HG02885 (cell line): ENCODE data around the gene KLRK1.
A peak's percentile ranks its signal among the peaks of the same experiment; 100 is the strongest.
"Not testable (repeated sequence)": the region's sequence is repeated elsewhere in the genome, so short reads cannot be mapped to it uniquely, and the experiment has no call there.

ENCODE experiments used
- ATAC-seq: cut with Tn5 transposase; IDR thresholded peaks from one replicate; pipeline ENCODE4 v1.9.1; 2021; ENCODE audit warnings: mild to moderate bottlenecking; ENCODE audit not compliant: unreplicated experiment, poor library complexity

The KLRK1 gene

DNA sequence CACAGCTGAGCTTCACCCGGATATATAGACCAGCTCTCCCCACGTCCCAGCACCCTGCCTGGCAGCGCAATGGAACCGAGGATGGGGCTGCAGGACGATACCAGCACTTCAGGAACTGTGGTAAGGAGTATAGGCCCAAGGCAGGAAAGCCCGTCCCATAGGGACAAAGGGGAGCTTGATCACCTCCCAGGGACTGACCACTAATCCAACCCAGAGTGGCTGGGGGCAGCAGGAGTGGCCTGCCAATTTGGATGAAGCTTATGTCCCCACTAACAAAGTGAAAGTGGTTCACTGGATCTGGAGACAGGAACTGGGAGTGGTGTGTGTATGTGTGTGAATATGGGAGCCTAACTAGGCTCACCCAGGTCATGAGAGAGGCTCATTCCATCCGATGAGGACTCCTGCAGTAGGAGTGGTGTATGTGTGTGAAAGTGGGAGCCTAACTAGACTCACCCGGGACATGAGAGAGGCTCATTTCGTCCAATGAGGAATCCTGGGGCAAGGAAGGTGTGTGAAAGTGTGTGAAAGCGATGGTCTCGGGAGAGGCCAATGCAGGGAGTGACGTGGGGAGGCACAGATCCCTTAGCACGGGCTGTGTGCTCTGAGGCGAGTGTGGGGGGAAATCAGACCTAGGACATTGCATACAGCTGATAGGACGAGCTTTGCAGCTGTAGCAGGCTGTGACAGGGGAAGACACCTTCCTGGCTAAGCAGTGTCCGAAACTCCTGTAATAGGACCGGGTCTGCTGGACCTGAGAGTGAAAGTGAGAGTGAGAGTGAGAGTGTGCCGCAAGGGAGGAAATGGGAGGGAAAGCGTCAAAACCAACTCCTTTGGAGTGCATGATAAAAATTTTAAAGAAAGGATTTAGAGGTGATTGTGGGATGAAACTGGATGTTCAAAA lies 25.7 kb downstream of the KLRK1 start:
- peak; percentile 97 for ATAC-seq

DNA sequence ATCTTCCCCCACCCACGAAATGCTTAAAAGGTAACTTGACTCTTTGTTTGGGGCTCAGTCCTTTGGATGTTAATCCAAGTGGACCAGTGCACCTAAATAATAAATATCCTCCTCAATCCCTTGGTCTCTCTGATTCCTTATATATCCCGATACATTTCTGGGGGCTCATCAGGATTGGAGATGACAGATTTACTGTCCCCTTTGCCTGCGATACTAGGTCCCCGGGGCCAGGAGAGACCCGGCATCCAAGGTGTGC lies 26.3 kb downstream of the KLRK1 start:
- no peak for ATAC-seq

- no peak for ATAC-seq
These were observed 26.8 kb downstream of the KLRK1 start for GRCh38 chr12:10362828-10363657.

DNA sequence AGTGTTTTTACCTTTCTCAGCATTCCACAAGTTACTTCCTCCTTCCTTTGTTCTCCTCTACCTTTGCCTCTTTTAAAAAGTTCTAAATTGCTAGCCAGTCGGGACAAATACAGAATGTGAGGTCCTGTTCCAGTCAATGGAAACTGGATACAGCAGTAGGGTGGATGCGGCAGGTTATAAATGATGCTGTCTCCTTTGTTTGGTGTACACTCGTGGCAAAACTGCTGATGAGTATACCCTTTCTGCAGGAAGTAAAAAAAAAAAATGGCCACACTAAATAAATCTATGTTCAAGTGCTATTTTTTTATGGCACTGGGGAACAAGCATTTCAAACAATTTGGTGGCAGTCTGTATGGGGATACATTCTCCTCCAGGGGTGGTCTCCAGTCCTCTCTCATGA lies 27.5 kb downstream of the KLRK1 start:
- no peak for ATAC-seq

GRCh38 chr12:10361622-10362021 lies 28.2 kb downstream of the KLRK1 start:
- no peak for ATAC-seq

- ATAC-seq, result no peak
These were observed 28.8 kb downstream of the KLRK1 start for GRCh38 chr12:10361084-10361483.

DNA sequence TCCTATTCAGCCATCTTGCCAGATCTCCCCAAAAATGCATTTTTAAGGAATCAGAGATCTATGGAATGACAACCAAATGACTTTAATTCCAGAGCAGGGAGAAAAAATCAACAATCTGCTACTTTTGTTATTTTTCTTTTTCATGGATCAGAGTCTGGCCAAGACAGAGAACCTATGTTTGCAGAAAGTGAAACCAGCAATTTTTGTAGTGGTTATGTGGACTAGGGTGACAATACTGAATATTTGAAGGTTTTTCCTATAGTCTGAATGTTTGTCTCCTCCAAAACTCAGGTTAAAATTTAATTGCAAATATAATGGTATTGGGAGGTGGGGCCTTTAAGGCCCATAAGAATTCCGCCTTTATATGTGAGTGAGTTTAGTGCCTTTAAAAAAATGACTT lies 30.9 kb downstream of the KLRK1 start:
- no peak for ATAC-seq

GRCh38 chr12:10358131-10358530 lies 31.7 kb downstream of the KLRK1 start:
- ATAC-seq, result no peak

DNA sequence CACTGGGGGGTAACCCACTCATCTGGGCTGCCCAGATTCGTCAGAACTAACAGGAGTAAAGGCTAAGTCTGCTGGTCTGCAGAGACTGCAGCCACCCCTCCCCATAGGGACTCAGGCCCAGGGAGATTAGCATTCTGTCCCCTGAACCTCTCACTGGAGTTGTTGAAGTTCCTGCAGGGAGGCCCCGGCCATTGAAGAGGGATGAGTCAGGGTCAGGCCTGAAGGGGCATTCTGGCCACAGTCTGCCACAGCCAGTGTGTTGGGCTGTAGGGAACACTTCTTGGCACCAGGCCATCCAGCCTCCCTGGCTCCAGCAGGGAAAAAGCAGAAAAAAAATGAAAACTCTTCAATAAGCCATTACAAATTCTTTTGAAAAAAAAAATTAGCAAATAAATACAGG lies 35.3 kb downstream of the KLRK1 start:
- no peak for ATAC-seq

GRCh38 chr12:10354071-10354470 lies 35.8 kb downstream of the KLRK1 start:
- no peak for ATAC-seq

DNA sequence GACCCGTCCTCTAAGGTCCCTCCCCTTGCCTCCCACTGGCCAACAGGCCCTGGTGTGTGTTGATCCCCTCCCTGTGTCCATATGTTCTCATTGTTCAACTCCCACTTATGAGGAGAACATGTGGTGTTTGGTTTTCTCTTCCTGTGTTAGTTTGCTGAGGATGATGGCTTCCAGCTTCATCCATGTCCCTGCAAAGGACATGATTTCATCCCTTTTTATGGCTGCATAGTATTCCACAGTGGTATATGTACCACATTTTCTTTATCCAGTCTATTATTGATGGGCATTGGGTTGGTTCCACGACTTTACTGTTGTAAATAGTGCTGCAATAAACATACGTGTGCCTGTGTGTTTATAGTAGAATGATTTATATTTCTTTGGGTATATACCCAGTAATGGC lies 38.4 kb downstream of the KLRK1 start:
- ATAC-seq, result not testable (repeated sequence)

DNA sequence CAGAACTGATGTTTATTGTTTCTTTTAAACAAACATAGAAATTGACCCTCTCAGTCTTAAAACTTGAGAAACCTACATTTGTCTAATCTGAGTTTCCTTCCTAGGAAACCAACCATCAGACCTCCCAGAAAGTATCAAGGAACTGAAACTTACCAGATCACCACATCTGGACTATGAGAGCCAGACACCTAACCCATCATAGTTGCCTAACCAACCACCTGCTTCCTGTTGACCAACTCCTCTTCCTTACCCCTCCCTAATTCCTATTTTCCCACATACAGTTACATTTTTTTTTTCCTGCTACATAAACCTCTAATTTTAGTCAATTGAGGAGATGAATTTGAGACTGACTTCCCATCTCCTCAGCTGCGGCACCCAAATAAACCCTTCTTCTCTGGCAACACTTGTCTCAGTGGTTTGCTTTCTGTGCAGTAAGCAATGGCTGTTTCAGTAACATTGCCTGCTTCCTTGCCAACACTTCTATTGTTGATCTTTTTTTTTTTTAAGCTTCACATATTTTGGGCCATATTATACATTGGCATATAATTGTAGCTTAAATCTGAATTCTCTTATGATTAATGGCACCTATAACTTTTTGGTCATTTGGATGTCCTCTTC lies 47.8 kb downstream of the KLRK1 start:
- ATAC-seq, result no peak

GRCh38 chr12:10340946-10341345 lies 48.9 kb downstream of the KLRK1 start:
- ATAC-seq, result not testable (repeated sequence)

DNA sequence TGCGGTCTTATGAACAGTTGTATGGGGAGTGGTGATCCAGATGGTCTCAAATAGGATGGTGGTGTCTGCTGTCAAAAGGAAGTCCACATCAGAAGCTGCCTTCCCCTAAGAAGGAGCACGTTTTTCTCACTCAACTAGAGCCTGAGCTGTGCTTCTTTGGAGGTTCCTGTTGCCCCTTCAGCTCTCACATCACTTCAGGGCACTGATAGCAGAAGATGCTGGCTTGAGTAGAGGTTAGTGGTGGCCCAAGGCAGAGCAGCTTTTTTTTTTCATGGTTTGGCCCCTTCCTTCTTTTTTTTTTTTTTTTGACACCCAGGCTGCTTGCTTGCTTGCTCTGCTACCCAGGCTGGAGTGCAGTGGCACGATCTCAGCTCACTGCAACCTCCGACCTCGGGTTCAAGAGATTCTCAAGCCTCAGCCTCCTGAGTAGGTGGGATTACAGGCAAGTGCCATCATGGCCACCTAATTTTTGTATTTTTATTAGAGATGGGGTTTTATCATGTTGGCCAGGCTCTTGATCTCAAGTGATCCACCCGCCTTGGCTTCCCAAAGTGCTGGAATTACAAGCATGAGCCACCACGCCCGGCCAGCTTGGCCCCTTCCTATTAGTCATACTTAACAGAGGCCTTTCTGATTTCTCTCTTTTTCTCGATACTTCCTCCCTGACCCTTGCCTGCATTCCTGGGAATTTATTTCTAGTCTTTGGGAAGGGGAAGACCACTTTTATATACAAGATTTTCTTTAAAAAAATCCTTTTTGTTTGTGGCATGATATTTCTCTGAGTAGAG lies 50.6 kb downstream of the KLRK1 start:
- no peak for ATAC-seq

DNA sequence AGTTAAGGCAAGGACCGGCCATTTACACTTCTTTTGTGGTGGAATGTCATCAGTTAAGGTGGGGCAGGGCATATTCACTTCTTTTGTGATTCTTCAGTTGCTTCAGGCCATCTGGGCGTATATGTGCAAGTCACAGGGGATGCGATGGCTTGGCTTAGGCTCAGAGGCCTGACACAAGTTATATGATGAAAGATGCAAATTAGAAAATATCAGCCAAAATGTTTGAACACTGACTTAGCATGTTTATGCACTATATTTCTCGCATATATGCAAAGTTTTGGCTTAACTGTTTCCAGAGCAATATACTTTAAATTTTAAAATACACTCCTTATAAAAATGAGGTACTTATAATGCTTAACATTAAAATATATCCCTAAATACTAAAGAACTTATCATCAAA lies 51.4 kb downstream of the KLRK1 start:
- ATAC-seq, result not testable (repeated sequence)

- ATAC-seq, result not testable (repeated sequence)
These were observed 53.6 kb downstream of the KLRK1 start for GRCh38 chr12:10336196-10336595.

DNA sequence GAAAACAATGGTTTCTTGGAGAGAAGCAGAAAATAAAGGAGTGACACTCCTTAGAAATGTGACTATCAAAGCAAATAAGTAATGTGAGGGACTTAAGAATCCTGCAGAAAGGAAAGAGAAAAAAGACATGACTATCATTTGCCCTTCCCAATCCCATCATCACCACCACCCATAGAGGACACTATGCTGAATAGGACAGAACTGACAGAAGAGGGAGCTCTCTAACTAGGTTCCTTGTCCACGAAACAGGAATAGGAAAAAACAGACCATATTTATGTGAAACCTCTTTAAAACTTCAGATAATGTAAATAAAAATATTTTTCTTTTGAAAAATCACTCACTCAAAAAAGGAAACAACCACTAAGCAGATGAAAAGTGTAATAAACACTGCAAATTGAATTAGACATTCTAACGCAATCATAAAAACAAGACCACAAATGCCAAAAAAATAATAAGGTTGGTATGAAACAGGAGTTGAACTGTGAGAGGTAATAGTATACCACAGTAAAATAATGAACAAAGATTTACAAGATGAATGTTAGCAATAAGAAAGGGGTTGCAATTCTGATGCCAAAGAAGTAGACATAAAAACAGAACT lies 58.1 kb downstream of the KLRK1 start:
- no peak for ATAC-seq

- not testable (repeated sequence) for ATAC-seq
These were observed 61.1 kb downstream of the KLRK1 start for GRCh38 chr12:10328691-10329090.
